DMS53 treated with DMSO at 0.1 percent for 48 hours (cell line): ENCODE measurements around the gene OR13D1.
"Not testable (repeated sequence)": the region's sequence is repeated elsewhere in the genome, so short reads cannot be mapped to it uniquely, and the experiment has no call there.

Source experiments
- DNase-seq: peaks from one replicate; lab custom pipeline; 2025; ENCODE audit not compliant: unreplicated experiment; lab: John Stamatoyannopoulos, UW

OR13D1 gene

GRCh38 chr9:104694218-104694617 is at the start of gene OR13D1:
OR13D1 (plus strand) TSS chr9:104694518; CDS start chr9:104694518, 0 bp downstream.
- DNase-seq: no peak

- no peak for DNase-seq
Measured at GRCh38 chr9:104658496-104659195, 35.7 kb upstream of the OR13D1 start.

- no peak for DNase-seq
Measured at GRCh38 chr9:104675611-104676010, 18.7 kb upstream of the OR13D1 start.

- DNase-seq: peak; percentile 45
Measured at GRCh38 chr9:104682642-104683041, 11.7 kb upstream of the OR13D1 start.

GRCh38 chr9:104686081-104686480 is 8.2 kb upstream of the OR13D1 start:
- no peak for DNase-seq

- DNase-seq: no peak
Measured at GRCh38 chr9:104700306-104700705, 6.0 kb downstream of the OR13D1 start.

- not testable (repeated sequence) for DNase-seq
Measured at GRCh38 chr9:104708737-104709136, 14.4 kb downstream of the OR13D1 start.

- no peak for DNase-seq
Measured at GRCh38 chr9:104711604-104712003, 17.3 kb downstream of the OR13D1 start.

GRCh38 chr9:104725014-104725413 is 30.7 kb downstream of the OR13D1 start:
- no peak for DNase-seq

- DNase-seq: no peak
Measured at GRCh38 chr9:104738452-104738851, 44.1 kb downstream of the OR13D1 start.

- DNase-seq: no peak
Measured at GRCh38 chr9:104740621-104741020, 46.3 kb downstream of the OR13D1 start.

GRCh38 chr9:104743376-104743985 is 49.2 kb downstream of the OR13D1 start:
- peak; percentile 64 for DNase-seq
